SK-N-SH treated with all-trans-retinoic acid at 6 μM for 48 hours (cell line): ENCODE results near the gene TRIL.

ENCODE experiments used
- ATAC-seq: fragments of 200-7000 bp; cut with Tn5 transposase; 3 replicates; pipeline ENCODE4 v1.9.1; 2020; ENCODE audit warnings: mild to moderate bottlenecking, moderate library complexity
- ARNTL ChIP-seq: fragments of 450-650 bp; formaldehyde crosslinking; IDR thresholded peaks from 2 replicates; pipeline ENCODE4 v1.5.0; 2020; ENCODE audit warnings: low read depth, mild to moderate bottlenecking, moderate library complexity, borderline replicate concordance
- CSDC2 ChIP-seq: fragments of 250-450 bp; sonication (Bioruptor Pico); IDR thresholded peaks from 2 replicates; pipeline ENCODE4 v1.5.0; 2020; ENCODE audit warnings: mild to moderate bottlenecking, moderate library complexity
- ESRRG ChIP-seq: fragments of 250-450 bp; sonication (Bioruptor Pico); IDR thresholded peaks from 2 replicates; pipeline ENCODE4 v1.6.1; 2021; ENCODE audit warnings: mild to moderate bottlenecking
- GLIS3 ChIP-seq: fragments of 250-450 bp; sonication (Bioruptor Pico); IDR thresholded peaks from 2 replicates; pipeline ENCODE4 v1.5.0; 2020; ENCODE audit warnings: mild to moderate bottlenecking, moderate library complexity
- ISL1 ChIP-seq: fragments of 250-450 bp; sonication (Bioruptor Pico); IDR thresholded peaks from 2 replicates; pipeline ENCODE4 v2.1.2; 2022; ENCODE audit warnings: mild to moderate bottlenecking, moderate library complexity
- OSR1 ChIP-seq: fragments of 250-450 bp; sonication (Bioruptor Pico); IDR thresholded peaks from 2 replicates; pipeline ENCODE4 v1.8.0; 2022; ENCODE audit warnings: moderate library complexity, mild to moderate bottlenecking, inconsistent platforms
- PPARA ChIP-seq: fragments of 250-450 bp; sonication (Bioruptor Pico); IDR thresholded peaks from 2 replicates; pipeline ENCODE4 v1.5.0; 2020; ENCODE audit warnings: mild to moderate bottlenecking, borderline replicate concordance
- RARB ChIP-seq: fragments of 250-450 bp; sonication (Bioruptor Pico); IDR thresholded peaks from 2 replicates; pipeline ENCODE4 v1.8.0; 2021; ENCODE audit warnings: mild to moderate bottlenecking, moderate library complexity
- SNAI2 ChIP-seq: fragments of 250-450 bp; sonication (Bioruptor Pico); IDR thresholded peaks from 2 replicates; pipeline ENCODE4 v1.5.0; 2020; ENCODE audit warnings: mild to moderate bottlenecking, moderate library complexity
- TCF4 ChIP-seq: fragments of 250-450 bp; sonication (Bioruptor Pico); IDR thresholded peaks from 2 replicates; pipeline ENCODE4 v1.8.0; 2021; ENCODE audit warnings: mild to moderate bottlenecking, moderate library complexity, borderline replicate concordance
- ZC3H10 ChIP-seq: fragments of 250-450 bp; sonication (Bioruptor Pico); IDR thresholded peaks from 2 replicates; pipeline ENCODE4 v1.5.1; 2021; ENCODE audit warnings: mild to moderate bottlenecking, moderate library complexity
- ZFP3 ChIP-seq: fragments of 250-450 bp; sonication (Bioruptor Pico); IDR thresholded peaks from 2 replicates; pipeline ENCODE4 v1.5.0; 2020; ENCODE audit warnings: mild to moderate bottlenecking, moderate library complexity
- ZFP30 ChIP-seq: fragments of 450-650 bp; formaldehyde crosslinking; IDR thresholded peaks from 2 replicates; pipeline ENCODE4 v1.5.0; 2022; ENCODE audit warnings: mild to moderate bottlenecking, moderate library complexity
- ZNF565 ChIP-seq: fragments of 450-650 bp; formaldehyde crosslinking; conservative IDR thresholded peaks from 2 replicates; pipeline ENCODE4 v1.5.0; 2020; ENCODE audit warnings: low read depth, mild to moderate bottlenecking, moderate library complexity
- ZNF70 ChIP-seq: fragments of 450-650 bp; formaldehyde crosslinking; IDR thresholded peaks from 2 replicates; pipeline ENCODE4 v1.5.0; 2020; ENCODE audit warnings: mild to moderate bottlenecking, moderate library complexity
- ZNF8 ChIP-seq: fragments of 450-650 bp; formaldehyde crosslinking; IDR thresholded peaks from 2 replicates; pipeline ENCODE4 v1.5.0; 2020; ENCODE audit warnings: mild to moderate bottlenecking, moderate library complexity
- TF ChIP-seq, protein P1 (sequence below): fragments of 250-450 bp; sonication (Bioruptor Pico); IDR thresholded peaks from 2 replicates; pipeline ENCODE4 v1.8.0; 2021; ENCODE audit warnings: low read depth, mild to moderate bottlenecking, moderate library complexity, borderline replicate concordance
- TF ChIP-seq, protein P2 (sequence below): fragments of 250-450 bp; sonication (Bioruptor Pico); IDR thresholded peaks from 2 replicates; pipeline ENCODE4 v1.5.1; 2021; ENCODE audit warnings: mild to moderate bottlenecking, moderate library complexity
- TF ChIP-seq, protein P3 (sequence below): fragments of 250-450 bp; sonication (Bioruptor Pico); IDR thresholded peaks from 2 replicates; pipeline ENCODE4 v1.5.0; 2020; ENCODE audit warnings: mild to moderate bottlenecking, moderate library complexity
- TF ChIP-seq, protein P4 (sequence below): fragments of 250-450 bp; sonication (Bioruptor Pico); IDR thresholded peaks from 2 replicates; pipeline ENCODE4 v1.8.0; 2020; ENCODE audit warnings: mild to moderate bottlenecking, moderate library complexity, borderline replicate concordance
- TF ChIP-seq, protein P5 (sequence below): fragments of 250-450 bp; sonication (Bioruptor Pico); IDR thresholded peaks from 2 replicates; pipeline ENCODE4 v1.5.1; 2020; ENCODE audit warnings: low read depth, mild to moderate bottlenecking, moderate library complexity

The TRIL gene

DNA sequence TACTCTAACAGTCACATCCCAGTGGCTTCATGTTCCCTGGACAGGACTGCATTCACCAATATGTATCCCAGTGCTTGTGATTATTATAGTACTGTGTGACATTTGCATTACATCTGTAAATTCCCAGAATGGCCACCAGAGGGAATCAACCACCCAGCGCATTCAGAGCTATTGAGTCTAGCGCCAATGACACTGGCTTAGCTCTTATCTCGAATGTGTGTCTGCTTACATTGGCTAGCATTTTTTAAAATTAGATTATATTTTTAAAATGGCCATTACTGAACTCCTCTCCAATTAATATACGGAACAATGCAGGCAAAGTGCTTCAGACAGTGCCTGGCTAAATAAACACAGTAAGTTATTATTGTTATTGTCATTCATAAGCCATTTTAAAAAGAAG lies 36.3 kb downstream of the TRIL start (continued):
- TF ChIP-seq ESRRG (CRISPR knock-in tag) (0 out of 2 replicates have a peak, but pooled peaks have one; percentile 6), ZNF70 (peak; percentile 61; the same call in 1 of the 2 replicates)

DNA sequence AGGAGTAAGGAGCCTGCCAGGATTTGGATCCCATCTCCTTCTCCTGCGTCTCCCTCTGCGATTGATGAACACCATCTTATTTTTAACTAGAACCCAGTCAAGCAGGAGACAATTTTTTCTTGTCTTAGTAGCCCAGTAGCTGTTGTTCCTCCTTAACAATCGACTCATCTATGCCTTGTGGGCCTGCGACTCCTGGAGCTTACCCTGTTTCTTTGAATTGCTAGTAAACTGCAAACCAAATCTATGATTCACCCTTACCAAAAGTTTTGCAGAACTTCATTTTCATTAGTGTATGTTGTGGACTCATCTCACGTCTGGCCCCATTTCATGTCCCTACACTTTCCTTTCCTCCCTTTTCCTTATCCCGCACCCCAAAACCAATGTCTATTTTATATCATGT lies 37.7 kb downstream of the TRIL start:
- TF ChIP-seq ZNF565 (CRISPR knock-in tag) = no peak
- TF ChIP-seq PPARA (CRISPR knock-in tag) = no peak
- TF ChIP-seq ZFP30 (CRISPR knock-in tag) = no peak
- no peak for TF ChIP-seq ZFP3 (CRISPR knock-in tag)
- no peak for TF ChIP-seq ZC3H10 (CRISPR knock-in tag)
- no peak for TF ChIP-seq ARNTL (CRISPR knock-in tag)
- TF ChIP-seq ZNF8 (CRISPR knock-in tag) = no peak
- no peak for TF ChIP-seq SNAI2 (CRISPR knock-in tag)
- TF ChIP-seq, protein P1, sequence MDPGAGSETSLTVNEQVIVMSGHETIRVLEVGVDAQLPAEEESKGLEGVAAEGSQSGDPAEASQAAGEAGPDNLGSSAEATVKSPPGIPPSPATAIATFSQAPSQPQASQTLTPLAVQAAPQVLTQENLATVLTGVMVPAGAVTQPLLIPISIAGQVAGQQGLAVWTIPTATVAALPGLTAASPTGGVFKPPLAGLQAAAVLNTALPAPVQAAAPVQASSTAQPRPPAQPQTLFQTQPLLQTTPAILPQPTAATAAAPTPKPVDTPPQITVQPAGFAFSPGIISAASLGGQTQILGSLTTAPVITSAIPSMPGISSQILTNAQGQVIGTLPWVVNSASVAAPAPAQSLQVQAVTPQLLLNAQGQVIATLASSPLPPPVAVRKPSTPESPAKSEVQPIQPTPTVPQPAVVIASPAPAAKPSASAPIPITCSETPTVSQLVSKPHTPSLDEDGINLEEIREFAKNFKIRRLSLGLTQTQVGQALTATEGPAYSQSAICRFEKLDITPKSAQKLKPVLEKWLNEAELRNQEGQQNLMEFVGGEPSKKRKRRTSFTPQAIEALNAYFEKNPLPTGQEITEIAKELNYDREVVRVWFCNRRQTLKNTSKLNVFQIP = no peak
- TF ChIP-seq ISL1 = no peak
- TF ChIP-seq GLIS3 (CRISPR knock-in tag) = no peak
- no peak for TF ChIP-seq RARB
- TF ChIP-seq, protein P2, sequence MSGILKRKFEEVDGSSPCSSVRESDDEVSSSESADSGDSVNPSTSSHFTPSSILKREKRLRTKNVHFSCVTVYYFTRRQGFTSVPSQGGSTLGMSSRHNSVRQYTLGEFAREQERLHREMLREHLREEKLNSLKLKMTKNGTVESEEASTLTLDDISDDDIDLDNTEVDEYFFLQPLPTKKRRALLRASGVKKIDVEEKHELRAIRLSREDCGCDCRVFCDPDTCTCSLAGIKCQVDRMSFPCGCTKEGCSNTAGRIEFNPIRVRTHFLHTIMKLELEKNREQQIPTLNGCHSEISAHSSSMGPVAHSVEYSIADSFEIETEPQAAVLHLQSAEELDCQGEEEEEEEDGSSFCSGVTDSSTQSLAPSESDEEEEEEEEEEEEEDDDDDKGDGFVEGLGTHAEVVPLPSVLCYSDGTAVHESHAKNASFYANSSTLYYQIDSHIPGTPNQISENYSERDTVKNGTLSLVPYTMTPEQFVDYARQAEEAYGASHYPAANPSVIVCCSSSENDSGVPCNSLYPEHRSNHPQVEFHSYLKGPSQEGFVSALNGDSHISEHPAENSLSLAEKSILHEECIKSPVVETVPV (CRISPR knock-in tag) = no peak
- no peak for TF ChIP-seq OSR1 (CRISPR knock-in tag)
- ATAC-seq = no peak

DNA sequence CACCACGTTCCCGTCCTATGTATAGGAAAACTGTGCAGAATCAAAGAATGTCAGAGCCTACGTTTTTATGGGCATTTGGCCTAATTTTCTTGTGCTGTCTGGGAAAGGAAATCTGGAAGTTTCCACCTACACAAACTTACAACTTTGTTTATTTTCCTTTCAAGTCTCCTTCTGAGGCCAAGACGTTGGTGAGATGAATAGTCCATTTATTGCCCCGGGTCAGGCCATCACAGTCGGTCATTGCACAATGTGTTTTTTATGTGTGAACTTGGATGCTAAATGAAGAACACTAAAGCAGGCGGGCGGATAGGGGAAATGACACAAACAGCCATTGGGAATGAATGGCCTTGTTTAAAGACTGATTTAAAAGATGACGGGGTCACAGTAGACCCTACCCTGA lies 38.6 kb downstream of the TRIL start:
- no peak for ATAC-seq
- no peak for TF ChIP-seq ESRRG (CRISPR knock-in tag)
- no peak for TF ChIP-seq ISL1
- TF ChIP-seq SNAI2 (CRISPR knock-in tag) = no peak
- TF ChIP-seq, protein P2 (CRISPR knock-in tag) = no peak
- TF ChIP-seq TCF4 (CRISPR knock-in tag) = no peak
- no peak for TF ChIP-seq PPARA (CRISPR knock-in tag)
- TF ChIP-seq, protein P3, sequence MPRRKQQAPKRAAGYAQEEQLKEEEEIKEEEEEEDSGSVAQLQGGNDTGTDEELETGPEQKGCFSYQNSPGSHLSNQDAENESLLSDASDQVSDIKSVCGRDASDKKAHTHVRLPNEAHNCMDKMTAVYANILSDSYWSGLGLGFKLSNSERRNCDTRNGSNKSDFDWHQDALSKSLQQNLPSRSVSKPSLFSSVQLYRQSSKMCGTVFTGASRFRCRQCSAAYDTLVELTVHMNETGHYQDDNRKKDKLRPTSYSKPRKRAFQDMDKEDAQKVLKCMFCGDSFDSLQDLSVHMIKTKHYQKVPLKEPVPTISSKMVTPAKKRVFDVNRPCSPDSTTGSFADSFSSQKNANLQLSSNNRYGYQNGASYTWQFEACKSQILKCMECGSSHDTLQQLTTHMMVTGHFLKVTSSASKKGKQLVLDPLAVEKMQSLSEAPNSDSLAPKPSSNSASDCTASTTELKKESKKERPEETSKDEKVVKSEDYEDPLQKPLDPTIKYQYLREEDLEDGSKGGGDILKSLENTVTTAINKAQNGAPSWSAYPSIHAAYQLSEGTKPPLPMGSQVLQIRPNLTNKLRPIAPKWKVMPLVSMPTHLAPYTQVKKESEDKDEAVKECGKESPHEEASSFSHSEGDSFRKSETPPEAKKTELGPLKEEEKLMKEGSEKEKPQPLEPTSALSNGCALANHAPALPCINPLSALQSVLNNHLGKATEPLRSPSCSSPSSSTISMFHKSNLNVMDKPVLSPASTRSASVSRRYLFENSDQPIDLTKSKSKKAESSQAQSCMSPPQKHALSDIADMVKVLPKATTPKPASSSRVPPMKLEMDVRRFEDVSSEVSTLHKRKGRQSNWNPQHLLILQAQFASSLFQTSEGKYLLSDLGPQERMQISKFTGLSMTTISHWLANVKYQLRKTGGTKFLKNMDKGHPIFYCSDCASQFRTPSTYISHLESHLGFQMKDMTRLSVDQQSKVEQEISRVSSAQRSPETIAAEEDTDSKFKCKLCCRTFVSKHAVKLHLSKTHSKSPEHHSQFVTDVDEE (CRISPR knock-in tag) = no peak
- TF ChIP-seq CSDC2 (CRISPR knock-in tag) = no peak
- TF ChIP-seq RARB = no peak

DNA sequence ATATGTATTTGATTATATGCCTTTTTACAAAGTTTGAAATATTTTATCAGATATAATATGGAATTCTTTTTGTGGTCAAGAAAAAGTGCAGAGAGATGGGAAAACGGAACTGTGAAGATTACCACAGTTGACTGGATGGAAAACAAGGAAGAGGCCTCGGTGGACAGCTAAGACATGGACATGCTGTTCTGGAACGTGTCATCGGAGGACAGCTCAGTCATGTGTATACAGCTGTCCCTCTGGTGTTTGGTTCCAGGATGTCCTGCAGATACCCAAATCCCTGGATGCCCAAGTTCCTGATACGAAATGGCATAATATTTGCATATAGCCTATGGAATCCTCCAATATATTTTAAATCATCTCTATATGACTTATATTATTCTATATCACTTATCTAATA lies 49.4 kb downstream of the TRIL start:
- TF ChIP-seq ZC3H10 (CRISPR knock-in tag) = no peak
- TF ChIP-seq, protein P4, sequence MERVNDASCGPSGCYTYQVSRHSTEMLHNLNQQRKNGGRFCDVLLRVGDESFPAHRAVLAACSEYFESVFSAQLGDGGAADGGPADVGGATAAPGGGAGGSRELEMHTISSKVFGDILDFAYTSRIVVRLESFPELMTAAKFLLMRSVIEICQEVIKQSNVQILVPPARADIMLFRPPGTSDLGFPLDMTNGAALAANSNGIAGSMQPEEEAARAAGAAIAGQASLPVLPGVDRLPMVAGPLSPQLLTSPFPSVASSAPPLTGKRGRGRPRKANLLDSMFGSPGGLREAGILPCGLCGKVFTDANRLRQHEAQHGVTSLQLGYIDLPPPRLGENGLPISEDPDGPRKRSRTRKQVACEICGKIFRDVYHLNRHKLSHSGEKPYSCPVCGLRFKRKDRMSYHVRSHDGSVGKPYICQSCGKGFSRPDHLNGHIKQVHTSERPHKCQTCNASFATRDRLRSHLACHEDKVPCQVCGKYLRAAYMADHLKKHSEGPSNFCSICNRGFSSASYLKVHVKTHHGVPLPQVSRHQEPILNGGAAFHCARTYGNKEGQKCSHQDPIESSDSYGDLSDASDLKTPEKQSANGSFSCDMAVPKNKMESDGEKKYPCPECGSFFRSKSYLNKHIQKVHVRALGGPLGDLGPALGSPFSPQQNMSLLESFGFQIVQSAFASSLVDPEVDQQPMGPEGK (CRISPR knock-in tag) = no peak
- no peak for TF ChIP-seq ZNF70
- TF ChIP-seq, protein P5, sequence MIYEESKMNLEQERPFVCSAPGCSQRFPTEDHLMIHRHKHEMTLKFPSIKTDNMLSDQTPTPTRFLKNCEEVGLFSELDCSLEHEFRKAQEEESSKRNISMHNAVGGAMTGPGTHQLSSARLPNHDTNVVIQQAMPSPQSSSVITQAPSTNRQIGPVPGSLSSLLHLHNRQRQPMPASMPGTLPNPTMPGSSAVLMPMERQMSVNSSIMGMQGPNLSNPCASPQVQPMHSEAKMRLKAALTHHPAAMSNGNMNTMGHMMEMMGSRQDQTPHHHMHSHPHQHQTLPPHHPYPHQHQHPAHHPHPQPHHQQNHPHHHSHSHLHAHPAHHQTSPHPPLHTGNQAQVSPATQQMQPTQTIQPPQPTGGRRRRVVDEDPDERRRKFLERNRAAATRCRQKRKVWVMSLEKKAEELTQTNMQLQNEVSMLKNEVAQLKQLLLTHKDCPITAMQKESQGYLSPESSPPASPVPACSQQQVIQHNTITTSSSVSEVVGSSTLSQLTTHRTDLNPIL (CRISPR knock-in tag) = no peak
- no peak for TF ChIP-seq TCF4 (CRISPR knock-in tag)
- no peak for TF ChIP-seq PPARA (CRISPR knock-in tag)
- TF ChIP-seq GLIS3 (CRISPR knock-in tag) = no peak
- TF ChIP-seq, protein P2 (CRISPR knock-in tag) = no peak
- ATAC-seq = no peak
